Measurements from ENCODE around the gene SEPTIN6. TPM values are rescaled to one million over a fixed set of nuclear protein-coding genes. Genes with fewer than 3 reads are reported as not detected.

SEPTIN6 gene
- polyA plus RNA-seq, 2 of the 4 experiments (the other 2 are of a cell fraction), result 12.9 to 15.2 TPM

DNA sequence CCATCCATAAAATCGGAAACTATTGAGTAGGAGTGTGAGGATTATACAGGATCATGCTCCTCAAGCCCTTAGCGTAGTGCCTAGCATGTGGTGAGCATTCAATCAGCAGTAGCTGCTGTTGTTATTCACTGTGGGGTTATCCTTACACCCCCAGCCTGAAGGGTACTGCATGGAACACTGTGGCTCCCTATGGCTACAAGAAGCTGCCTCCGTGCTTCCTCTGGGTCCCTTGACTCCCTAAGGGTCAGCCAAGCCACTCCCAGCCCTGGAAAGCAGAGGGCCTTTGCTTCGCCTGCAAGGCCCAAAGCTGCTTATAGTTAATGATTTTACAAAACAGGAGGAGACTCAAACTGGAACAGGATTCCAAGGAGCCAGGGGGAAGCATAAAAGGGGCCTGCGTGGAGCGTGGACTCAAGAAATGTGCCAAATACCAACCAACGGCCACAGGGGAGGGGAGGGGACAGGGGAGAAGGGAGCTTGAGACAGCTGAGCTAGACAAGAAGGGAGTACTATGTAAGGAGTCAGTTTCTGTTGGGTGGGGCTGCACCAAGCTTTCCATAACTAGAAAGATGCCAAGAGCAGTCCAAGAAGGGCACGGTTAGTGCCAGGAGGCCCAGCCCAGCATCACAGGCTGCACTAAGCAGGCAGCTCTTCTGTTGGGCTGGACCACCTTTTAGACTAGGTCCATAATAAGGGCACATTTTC lies 15.9 kb downstream of the SEPTIN6 start:
- DNase-seq (ENCODE audit: low read depth in 1 of 2, low spot score in 1 of 2), result no peak
- no peaks in the 10 kb centered on the region for H3K4me1 ChIP-seq
- ChIA-PET CTCF (interaction anchor here (1.0 kb wide), 1 partner anchor 53 kb away, joined by 3 read pairs; no protein-coding TSS in a partner anchor), POLR2A (no interaction called here)
- no peak overlapping the region for H3K27ac ChIP-seq
- H3K4me2 ChIP-seq, result no peak overlapping the region
- ATAC-seq, result no peak; a peak in 1 of 6 replicates
- TF ChIP-seq TP53 (CRISPR knock-in tag; IDR thresholded peaks at IDR 0.05), result no peak
- TF ChIP-seq CEBPB (IDR thresholded peaks at IDR 0.05), result no peak
- TF ChIP-seq, protein P1, sequence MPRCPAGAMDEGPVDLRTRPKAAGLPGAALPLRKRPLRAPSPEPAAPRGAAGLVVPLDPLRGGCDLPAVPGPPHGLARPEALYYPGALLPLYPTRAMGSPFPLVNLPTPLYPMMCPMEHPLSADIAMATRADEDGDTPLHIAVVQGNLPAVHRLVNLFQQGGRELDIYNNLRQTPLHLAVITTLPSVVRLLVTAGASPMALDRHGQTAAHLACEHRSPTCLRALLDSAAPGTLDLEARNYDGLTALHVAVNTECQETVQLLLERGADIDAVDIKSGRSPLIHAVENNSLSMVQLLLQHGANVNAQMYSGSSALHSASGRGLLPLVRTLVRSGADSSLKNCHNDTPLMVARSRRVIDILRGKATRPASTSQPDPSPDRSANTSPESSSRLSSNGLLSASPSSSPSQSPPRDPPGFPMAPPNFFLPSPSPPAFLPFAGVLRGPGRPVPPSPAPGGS (IDR thresholded peaks at IDR 0.05), result no peak
- no peak for TF ChIP-seq HOXB13 (CRISPR knock-in tag; IDR thresholded peaks at IDR 0.05; ENCODE audit: low read depth)
- no peak for TF ChIP-seq CBX2 (IDR thresholded peaks at IDR 0.05; ENCODE audit: borderline replicate concordance, low read depth)
- TF ChIP-seq POLR2AphosphoS2 (conservative IDR thresholded peaks at IDR 0.05; ENCODE audit: low read length), result no peak
- H3K4me3 ChIP-seq, result no peak overlapping the region
- no peaks in the 10 kb centered on the region for H3K9me3 ChIP-seq
- WGBS (ENCODE audit: missing lambda C conversion rate), result 66% methylated on average over 8 of the region's 8 CpGs
- no peak for FAIRE-seq

DNA sequence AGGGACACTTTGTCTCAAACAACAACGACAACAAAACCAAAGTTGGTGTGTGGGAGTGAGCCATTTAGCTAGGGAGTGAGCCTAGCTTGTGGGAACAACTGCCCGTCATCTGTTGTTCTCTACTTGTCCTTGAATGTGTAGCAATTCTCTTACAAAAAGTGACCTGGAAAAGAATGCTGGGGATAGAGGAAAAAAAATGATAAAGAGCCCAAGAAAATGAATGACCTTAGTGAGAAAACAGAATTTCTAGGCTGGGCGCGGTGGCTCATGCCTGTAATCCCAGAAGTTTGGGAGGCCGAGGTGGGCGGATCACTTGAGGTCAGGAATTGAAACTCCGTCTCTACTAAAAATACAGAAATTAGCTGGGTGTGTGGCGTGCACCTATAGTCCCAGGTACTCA lies 19.6 kb downstream of the SEPTIN6 start:
- no peaks in the 10 kb centered on the region for H3K9me3 ChIP-seq
- CTCF ChIA-PET, result interaction anchor here (1.2 kb wide), 1 partner anchor 25 kb away, joined by 3 read pairs; no protein-coding TSS in a partner anchor
- POLR2A ChIA-PET, result no interaction called here
- no peak for DNase-seq (ENCODE audit: low read depth in 1 of 2, low spot score in 1 of 2)
- ATAC-seq, result no peak
- no peak overlapping the region for H3K4me2 ChIP-seq
- 86% methylated on average over 8 of the region's 8 CpGs for WGBS (ENCODE audit: missing lambda C conversion rate)
- H3K4me3 ChIP-seq, result no peak overlapping the region
- no peak overlapping the region for H3K27ac ChIP-seq
- no peak for TF ChIP-seq FOSL2 (IDR thresholded peaks at IDR 0.05)
- TF ChIP-seq FOSL2 (CRISPR knock-in tag; IDR thresholded peaks at IDR 0.05), result no peak
- TF ChIP-seq ZC3H11A (IDR thresholded peaks at IDR 0.05), result no peak
- no peak for TF ChIP-seq HOXA7 (CRISPR knock-in tag; IDR thresholded peaks at IDR 0.05)
- TF ChIP-seq MAFK (IDR thresholded peaks at IDR 0.05; ENCODE audit: partially characterized antibody), result no peak
- TF ChIP-seq KDM1A (IDR thresholded peaks at IDR 0.05; ENCODE audit: low read depth), result no peak
- no peak for TF ChIP-seq JUNB (IDR thresholded peaks at IDR 0.05)
- TF ChIP-seq HEYL (CRISPR knock-in tag; IDR thresholded peaks at IDR 0.05), result no peak
- TF ChIP-seq HOXB5 (CRISPR knock-in tag; IDR thresholded peaks at IDR 0.05), result no peak
- TF ChIP-seq SREBF2 (IDR thresholded peaks at IDR 0.05), result no peak
- TF ChIP-seq CBX2 (IDR thresholded peaks at IDR 0.05; ENCODE audit: borderline replicate concordance, low read depth), result no peak
- TF ChIP-seq, protein P2, sequence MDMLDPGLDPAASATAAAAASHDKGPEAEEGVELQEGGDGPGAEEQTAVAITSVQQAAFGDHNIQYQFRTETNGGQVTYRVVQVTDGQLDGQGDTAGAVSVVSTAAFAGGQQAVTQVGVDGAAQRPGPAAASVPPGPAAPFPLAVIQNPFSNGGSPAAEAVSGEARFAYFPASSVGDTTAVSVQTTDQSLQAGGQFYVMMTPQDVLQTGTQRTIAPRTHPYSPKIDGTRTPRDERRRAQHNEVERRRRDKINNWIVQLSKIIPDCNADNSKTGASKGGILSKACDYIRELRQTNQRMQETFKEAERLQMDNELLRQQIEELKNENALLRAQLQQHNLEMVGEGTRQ (IDR thresholded peaks at IDR 0.05), result no peak
- no peak for FAIRE-seq
- H3K4me1 ChIP-seq, result no peaks in the 10 kb centered on the region

DNA sequence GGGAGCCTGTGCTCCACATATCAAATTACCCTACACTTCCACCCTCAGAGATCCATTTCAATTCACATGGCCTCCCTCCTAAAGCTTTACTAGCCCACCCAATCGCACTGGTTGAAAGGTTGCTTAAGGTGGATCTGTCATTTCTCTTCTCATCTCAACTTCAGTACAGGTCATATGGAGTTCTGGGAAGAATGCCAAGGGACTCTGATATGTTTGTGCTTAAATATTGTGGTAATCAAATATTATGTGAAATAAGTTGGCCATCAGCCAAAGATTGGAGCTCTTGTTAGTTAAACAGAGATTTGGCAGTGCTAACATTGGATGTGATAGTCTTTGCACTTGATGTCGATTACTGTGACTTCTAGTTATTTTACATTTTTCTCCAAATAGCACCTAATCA lies 20.5 kb downstream of the SEPTIN6 start:
- no peak for DNase-seq (ENCODE audit: low read depth in 1 of 2, low spot score in 1 of 2)
- 53% methylated on average over 2 of the region's 2 CpGs for WGBS (ENCODE audit: missing lambda C conversion rate)
- CTCF ChIA-PET, result interaction anchor here (1.2 to 1.7 kb wide), 2 partner anchors 26 to 57 kb away, joined by 3 read pairs; no protein-coding TSS in a partner anchor

More for the DNA sequence above, 20.5 kb downstream of the SEPTIN6 start:
- no peak for TF ChIP-seq BHLHE40 (IDR thresholded peaks at IDR 0.05; ENCODE audit: low read depth, low read length)
- TF ChIP-seq HDAC2 (IDR thresholded peaks at IDR 0.05), result no peak
- no peak for TF ChIP-seq MYC (IDR thresholded peaks at IDR 0.05; ENCODE audit: borderline replicate concordance, low read length)
- TF ChIP-seq, protein P2 (IDR thresholded peaks at IDR 0.05), result no peak
- no peak for TF ChIP-seq ZNF302 (CRISPR knock-in tag; IDR thresholded peaks at IDR 0.05)
- TF ChIP-seq, protein P1 (IDR thresholded peaks at IDR 0.05), result no peak
- no peak for TF ChIP-seq HEYL (CRISPR knock-in tag; IDR thresholded peaks at IDR 0.05)
- TF ChIP-seq HOXA7 (CRISPR knock-in tag; IDR thresholded peaks at IDR 0.05), result no peak
- TF ChIP-seq CBX2 (IDR thresholded peaks at IDR 0.05; ENCODE audit: borderline replicate concordance, low read depth), result no peak
- POLR2A ChIA-PET, result interaction anchor here (0.6 kb wide), 1 partner anchor 18 kb away, joined by 3 read pairs; no protein-coding TSS in a partner anchor
- H3K4me2 ChIP-seq, result no peak overlapping the region
- no peaks in the 10 kb centered on the region for H3K4me1 ChIP-seq
- H3K9me3 ChIP-seq, result no peaks in the 10 kb centered on the region
- no peak overlapping the region for H3K27ac ChIP-seq
- no peak overlapping the region for H3K4me3 ChIP-seq
- FAIRE-seq, result peak; percentile 72
- ATAC-seq, result no peak
